Mammary epithelial cell (primary cell): ENCODE measurements around the gene GARIN1A.
"Not testable (repeated sequence)": the region's sequence is repeated elsewhere in the genome, so short reads cannot be mapped to it uniquely, and the experiment has no call there.

ENCODE experiments used
- CTCF ChIP-seq, 2 donors: IDR thresholded peaks in 1 of 2; conservative IDR thresholded peaks in 1 of 2; 2 replicates each; pipeline ENCODE4 v1.5.1; 2011 to 2012; ENCODE audit warnings: inconsistent platforms in 2 of 2, low read length in 2 of 2, mild to moderate bottlenecking in 2 of 2, control low read depth in 1 of 2, low read depth in 1 of 2; ENCODE audit not compliant: insufficient read depth in 1 of 2; ENCODE audit errors: extremely low read depth in 1 of 2
- EZH2 ChIP-seq: IDR thresholded peaks from 2 replicates; pipeline ENCODE4 v1.6.1; 2012; ENCODE audit warnings: low read length, inconsistent platforms, borderline replicate concordance

- TF ChIP-seq CTCF (conservative IDR thresholded peaks at IDR 0.05 in 1 of 2, IDR thresholded peaks at IDR 0.05 in 1 of 2; ENCODE audit: extremely low read depth in 1 of 2, insufficient read depth in 1 of 2, low read depth in 1 of 2, low read length in 2 of 2); EZH2: not testable (repeated sequence)
These were observed 8.9 kb upstream of the GARIN1A start for GRCh38 chr7:128663223-128663622.
